Renal cortex interstitium (tissue), 11 donors: Measurements from ENCODE around the gene IGF1. TPM values are rescaled to one million over a fixed set of nuclear protein-coding genes. Genes with fewer than 3 reads are reported as not detected.
A peak's percentile ranks its signal among the peaks of the same experiment; 100 is the strongest.
"Not testable (repeated sequence)": the region's sequence is repeated elsewhere in the genome, so short reads cannot be mapped to it uniquely, and the experiment has no call there.

Source experiments
- DNase-seq, 11 donors: peaks; one replicate each; pipeline ENCODE4 v3.0.0-alpha.2; 2013; ENCODE audit warnings: low read depth in 9 of 11, low spot score in 4 of 11; ENCODE audit errors: extremely low read depth in 1 of 11
- polyA plus RNA-seq, 3 donors: library from polyadenylated mRNA; unstranded; fragments of 120-200 nt; gene quantifications; one replicate each; pipeline ENCODE4 v1.2.1, GENCODE V29; 2013; ENCODE audit not compliant: insufficient read length in 3 of 3

IGF1 gene
- polyA plus RNA-seq, 3 donors: 3.0 to 12.3 (median 9.1) TPM

- DNase-seq: no peak
These were observed 109.2 kb downstream of the IGF1 start for GRCh38 chr12:102371165-102371564.

GRCh38 chr12:102369876-102370275 is 110.5 kb downstream of the IGF1 start:
- DNase-seq: no peak

GRCh38 chr12:102365365-102365764 is 115.0 kb downstream of the IGF1 start:
- DNase-seq: no peak

GRCh38 chr12:102364709-102365108 is 115.7 kb downstream of the IGF1 start:
- no peak for DNase-seq

GRCh38 chr12:102356690-102357089 is 123.7 kb downstream of the IGF1 start:
- no peak for DNase-seq

GRCh38 chr12:102354281-102354680 is 126.1 kb downstream of the IGF1 start:
- DNase-seq: not testable (repeated sequence)

- DNase-seq: no peak
These were observed 129.0 kb downstream of the IGF1 start for GRCh38 chr12:102351322-102351721.

- no peak for DNase-seq
These were observed 130.3 kb downstream of the IGF1 start for GRCh38 chr12:102350070-102350469.

GRCh38 chr12:102349079-102349478 is 131.3 kb downstream of the IGF1 start:
- no peak for DNase-seq

GRCh38 chr12:102347811-102348210 is 132.6 kb downstream of the IGF1 start:
- peak in 1 of 11 donors; percentile 12 for DNase-seq
